C4-2B (cell line): Measurements from ENCODE around the gene CCHCR1.

Experiments
- H3K27ac ChIP-seq: fragments of 450-650 bp; 2 replicates; pipeline ENCODE4 v1.5.1; 2017
- CTCF ChIP-seq: fragments of 450-650 bp; conservative IDR thresholded peaks from 2 replicates; pipeline ENCODE4 v1.5.1; 2017; ENCODE audit warnings: mild to moderate bottlenecking
- ZFX ChIP-seq: fragments of 450-650 bp; IDR thresholded peaks from 2 replicates; pipeline ENCODE4 v1.6.1; 2017

Gene CCHCR1

GRCh38 chr6:31140643-31141042 is 17.0 kb downstream of the CCHCR1 start:
- H3K27ac ChIP-seq = no peak overlapping the region
- no peak for TF ChIP-seq ZFX
- no peak for TF ChIP-seq CTCF

GRCh38 chr6:31139599-31139998 is 18.0 kb downstream of the CCHCR1 start:
- no peak for TF ChIP-seq CTCF
- H3K27ac ChIP-seq = peak overlapping the region; percentile 4

- peak within 1 kb of the TSS; percentile 4 for H3K27ac ChIP-seq
These were observed 18.6 kb downstream of the CCHCR1 start, which contains the start of gene PSORS1C2 for GRCh38 chr6:31138982-31139381. Gene PSORS1C2 (minus strand): TSS chr6:31139066. CDS start chr6:31139026, 40 bp downstream.

GRCh38 chr6:31135710-31136109 is 21.9 kb downstream of the CCHCR1 start:
- TF ChIP-seq ZFX (no peak), CTCF (no peak)
- H3K27ac ChIP-seq = no peak overlapping the region

More at GRCh38 chr6:31138982-31139381, 18.6 kb downstream of the CCHCR1 start, which contains the start of gene PSORS1C2:
- TF ChIP-seq CTCF = no peak
- no peak for TF ChIP-seq ZFX

GRCh38 chr6:31132806-31133205 is 24.8 kb downstream of the CCHCR1 start:
- no peak overlapping the region for H3K27ac ChIP-seq
- TF ChIP-seq ZFX = no peak

GRCh38 chr6:31131595-31131994 is 26.0 kb downstream of the CCHCR1 start:
- TF ChIP-seq CTCF (no peak), ZFX (no peak)
- H3K27ac ChIP-seq = no peak overlapping the region

GRCh38 chr6:31130751-31131150 is 26.9 kb downstream of the CCHCR1 start:
- no peak overlapping the region for H3K27ac ChIP-seq
- TF ChIP-seq ZFX = no peak
- no peak for TF ChIP-seq CTCF

- TF ChIP-seq ZFX = no peak
- no peak for TF ChIP-seq CTCF
- H3K27ac ChIP-seq = peak overlapping the region; percentile 4; the same call in 1 of the 2 replicates
These were observed 28.5 kb downstream of the CCHCR1 start for GRCh38 chr6:31129130-31129529.
